Gastroesophageal sphincter (tissue), 4 donors: ENCODE results near the gene POLD2. TPM values are rescaled to one million over a fixed set of nuclear protein-coding genes. Genes with fewer than 3 reads are reported as not detected.

Experiments
- ATAC-seq: fragments of 150-250 bp; one replicate; pipeline ENCODE4 v1.9.1; 2016; ENCODE audit warnings: mild to moderate bottlenecking, moderate library complexity
- H3K27ac ChIP-seq, 4 donors: fragments of 200-600 bp; sonication (generic) in 3 of 4; 1 replicate in 3 of 4; 2 replicates in 1 of 4; pipeline ENCODE4 v1.5.1; 2016 to 2019
- H3K27me3 ChIP-seq: fragments of 200-600 bp; sonication (generic); one replicate; pipeline ENCODE4 v1.5.1; 2019
- H3K36me3 ChIP-seq, 2 donors: fragments of 200-600 bp; sonication (generic); one replicate each; pipeline ENCODE4 v1.5.1; 2019; ENCODE audit warnings: control low read depth in 1 of 2
- H3K4me1 ChIP-seq, 3 donors: fragments of 200-600 bp; sonication (generic); 1 replicate in 2 of 3; 2 replicates in 1 of 3; pipeline ENCODE4 v1.5.1; 2016 to 2019; ENCODE audit warnings: control low read depth in 2 of 3
- H3K4me3 ChIP-seq, 2 donors: fragments of 200-600 bp; sonication (generic); one replicate each; pipeline ENCODE4 v1.5.1; 2019; ENCODE audit warnings: mild to moderate bottlenecking in 1 of 2, moderate library complexity in 1 of 2
- H3K9me3 ChIP-seq, 3 donors: fragments of 200-600 bp; sonication (generic); one replicate each; pipeline ENCODE4 v1.5.1; 2017 to 2019; ENCODE audit warnings: control low read depth in 2 of 3
- CTCF ChIP-seq, 4 experiments: fragments of 200-600 bp in 2 of 4; fragments of 450-650 bp in 2 of 4; sonication (generic) in 1 of 4; IDR thresholded peaks; one replicate each; pipeline ENCODE4 v1.5.1; 2017 to 2019; ENCODE audit warnings: antibody characterized with exemption in 4 of 4, mild to moderate bottlenecking in 2 of 4, moderate library complexity in 2 of 4
- EP300 ChIP-seq: sonication (generic); formaldehyde crosslinking; IDR thresholded peaks from one replicate; pipeline ENCODE4 v1.6.1; 2017; ENCODE audit warnings: antibody characterized with exemption, mild to moderate bottlenecking
- POLR2A ChIP-seq, 2 donors: fragments of 450-650 bp; IDR thresholded peaks; one replicate each; pipeline ENCODE4 v1.6.1; 2017; ENCODE audit warnings: antibody characterized with exemption in 2 of 2, mild to moderate bottlenecking in 2 of 2, moderate library complexity in 1 of 2
- POLR2AphosphoS5 ChIP-seq: sonication (generic); formaldehyde crosslinking; IDR thresholded peaks from one replicate; pipeline ENCODE4 v1.6.1; 2017; ENCODE audit warnings: antibody characterized with exemption
- WGBS, 2 donors: methylation state at CpG; one replicate each; pipeline ENCODE4 v1.1.5; 2018; ENCODE audit warnings: low coverage in 1 of 2; 5-methylcytosine and 5-hydroxymethylcytosine counted together
- total RNA-seq, 4 donors: library from RNA; depleted of rRNA; stranded (reverse); fragments of >200 nt; gene quantifications; one replicate each; pipeline ENCODE4 v1.1.0, GENCODE V29; 2016

POLD2 gene
- total RNA-seq, 4 donors from 2014 or later, result 45.3 to 52.6 (median 50.8) TPM

DNA sequence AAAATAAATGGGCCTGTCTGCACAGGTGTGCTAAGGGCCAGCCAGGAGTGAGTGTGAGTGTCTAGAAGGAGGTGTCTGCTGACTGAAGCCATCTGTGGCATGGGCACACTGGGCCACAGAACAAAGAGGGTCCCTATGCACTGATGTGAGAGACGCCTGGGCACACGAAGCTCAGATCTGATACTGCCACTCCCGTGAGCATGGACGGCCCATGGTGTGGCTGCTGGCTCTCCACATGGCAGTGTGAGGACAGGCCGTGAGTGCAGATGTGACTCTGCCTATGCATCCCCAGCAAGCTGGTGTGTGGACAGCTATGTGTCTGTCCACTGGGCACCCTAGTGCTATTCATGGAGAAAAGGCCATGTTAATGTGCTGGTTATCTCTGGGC lies 30.6 kb upstream of the POLD2 start:
- Histone ChIP-seq H3K27me3 (no peaks in the 10 kb centered on the region), H3K4me3 (no peak overlapping the region), H3K9me3 (no peaks in the 10 kb centered on the region), H3K36me3 (no peaks in the 10 kb centered on the region), H3K27ac (no peak overlapping the region), H3K4me1 (no peaks in the 10 kb centered on the region)
- TF ChIP-seq POLR2AphosphoS5, result no peak
- TF ChIP-seq POLR2A (IDR thresholded peaks at IDR 0.05), result no peak
- no peak for TF ChIP-seq CTCF (IDR thresholded peaks at IDR 0.05)
- TF ChIP-seq EP300, result no peak
- no peak for ATAC-seq
- WGBS, 2 donors, result no CpG with 5 or more reads among the region's 5 CpGs

- no peaks in the 10 kb centered on the region for H3K36me3 ChIP-seq
- H3K27ac ChIP-seq, result no peak overlapping the region
- no peaks in the 10 kb centered on the region for H3K27me3 ChIP-seq
- H3K9me3 ChIP-seq, result no peaks in the 10 kb centered on the region
- TF ChIP-seq EP300 (no peak), CTCF (IDR thresholded peaks at IDR 0.05) (no peak), POLR2AphosphoS5 (no peak), POLR2A (IDR thresholded peaks at IDR 0.05) (no peak)
- no peak overlapping the region for H3K4me3 ChIP-seq
- WGBS, 2 donors, result 89% methylated on average over 3 of the region's 22 CpGs; no CpG with 5 or more reads in 1 of the 2 donors
- no peaks in the 10 kb centered on the region for H3K4me1 ChIP-seq
- no peak for ATAC-seq
These were observed 29.9 kb upstream of the POLD2 start for GRCh38 chr7:44152971-44153947.

- Histone ChIP-seq H3K27me3 (no peaks in the 10 kb centered on the region), H3K9me3 (no peaks in the 10 kb centered on the region), H3K36me3 (no peaks in the 10 kb centered on the region), H3K4me1 (no peaks in the 10 kb centered on the region), H3K4me3 (no peak overlapping the region), H3K27ac (no peak overlapping the region)
- no CpG with 5 or more reads among the region's 9 CpGs for whole genome bisulfite sequencing, 2 donors
- no peak for TF ChIP-seq EP300
- TF ChIP-seq POLR2AphosphoS5, result no peak
- TF ChIP-seq CTCF (IDR thresholded peaks at IDR 0.05), result no peak
- no peak for TF ChIP-seq POLR2A (IDR thresholded peaks at IDR 0.05)
- ATAC-seq, result no peak
These were observed 28.6 kb upstream of the POLD2 start for GRCh38 chr7:44151956-44152355.

- H3K4me1 ChIP-seq, result peaks cover 0 to 7% (median 4%) of the 10 kb centered on the region in 3 donors
- H3K27ac ChIP-seq, result no peak overlapping the region
- no peak overlapping the region for H3K4me3 ChIP-seq
- no peak for TF ChIP-seq POLR2A (IDR thresholded peaks at IDR 0.05)
- TF ChIP-seq EP300, result no peak
- no peak for TF ChIP-seq POLR2AphosphoS5
- TF ChIP-seq CTCF (IDR thresholded peaks at IDR 0.05), result no peak
- H3K9me3 ChIP-seq, result no peaks in the 10 kb centered on the region
- no peak for ATAC-seq
- 78% methylated on average over 5 of the region's 16 CpGs; no CpG with 5 or more reads in 1 of the 2 donors for WGBS, 2 donors
- no peaks in the 10 kb centered on the region for H3K36me3 ChIP-seq
- peaks cover 3% of the 10 kb centered on the region for H3K27me3 ChIP-seq
These were observed 27.9 kb upstream of the POLD2 start for GRCh38 chr7:44150966-44151941.
